DMS53 treated with DMSO at 0.1 percent for 48 hours (cell line): ENCODE measurements around the gene LAMA2.
A peak's percentile ranks its signal among the peaks of the same experiment; 100 is the strongest.

Experiments used
- DNase-seq: peaks from one replicate; lab custom pipeline; 2025; ENCODE audit not compliant: unreplicated experiment; lab: John Stamatoyannopoulos, UW

LAMA2 gene

DNA sequence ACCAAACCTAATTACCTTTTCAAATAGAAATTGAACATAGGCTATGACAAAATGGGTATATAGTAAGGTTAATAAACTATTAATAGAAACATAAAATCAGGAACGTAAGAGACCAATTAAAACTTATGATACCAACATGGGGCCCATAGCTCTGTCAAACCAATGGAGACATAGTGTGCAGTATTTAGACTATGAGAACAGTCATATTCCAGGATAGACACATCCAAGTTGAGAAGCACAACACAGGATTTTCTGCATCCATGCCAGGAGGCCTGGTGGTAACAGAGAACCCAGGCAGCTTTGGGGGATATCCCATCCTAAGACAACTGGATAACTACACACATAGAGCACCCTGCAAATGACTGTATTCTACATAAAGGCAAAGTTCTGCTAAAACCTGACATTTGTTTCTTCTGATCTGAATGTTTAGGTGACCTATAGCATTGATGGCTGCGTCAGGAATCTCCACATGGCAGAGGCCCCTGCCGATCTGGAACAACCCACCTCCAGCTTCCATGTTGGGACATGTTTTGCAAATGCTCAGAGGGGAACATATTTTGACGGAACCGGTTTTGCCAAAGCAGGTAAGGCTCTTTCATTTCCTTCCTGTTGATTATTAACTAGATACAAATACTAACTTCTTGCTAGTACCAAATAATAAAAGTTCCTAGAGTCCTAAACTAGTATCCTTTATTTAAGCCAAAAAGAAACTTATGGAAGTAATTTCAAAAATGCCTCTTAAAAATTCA lies 624.3 kb downstream of the LAMA2 start:
- DNase-seq = peak; percentile 32

DNA sequence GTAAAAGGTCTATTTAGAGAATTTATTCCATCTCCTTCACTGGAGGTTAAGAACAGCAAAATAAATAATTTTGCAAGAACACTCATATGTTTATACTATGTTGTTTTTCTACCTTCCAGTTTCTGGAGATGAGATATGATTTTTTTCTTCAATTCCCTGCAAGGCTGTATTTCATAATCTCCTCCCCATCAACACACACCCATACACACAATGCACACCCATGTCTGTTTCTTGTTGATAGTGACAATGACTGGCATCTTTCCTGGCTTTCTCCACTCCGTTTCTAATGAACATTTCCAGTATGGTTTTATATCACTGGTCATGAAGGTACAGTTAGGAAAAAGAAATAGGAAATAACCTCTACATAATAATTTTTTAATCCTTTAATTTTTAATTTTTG lies 624.9 kb downstream of the LAMA2 start:
- DNase-seq = no peak

DNA sequence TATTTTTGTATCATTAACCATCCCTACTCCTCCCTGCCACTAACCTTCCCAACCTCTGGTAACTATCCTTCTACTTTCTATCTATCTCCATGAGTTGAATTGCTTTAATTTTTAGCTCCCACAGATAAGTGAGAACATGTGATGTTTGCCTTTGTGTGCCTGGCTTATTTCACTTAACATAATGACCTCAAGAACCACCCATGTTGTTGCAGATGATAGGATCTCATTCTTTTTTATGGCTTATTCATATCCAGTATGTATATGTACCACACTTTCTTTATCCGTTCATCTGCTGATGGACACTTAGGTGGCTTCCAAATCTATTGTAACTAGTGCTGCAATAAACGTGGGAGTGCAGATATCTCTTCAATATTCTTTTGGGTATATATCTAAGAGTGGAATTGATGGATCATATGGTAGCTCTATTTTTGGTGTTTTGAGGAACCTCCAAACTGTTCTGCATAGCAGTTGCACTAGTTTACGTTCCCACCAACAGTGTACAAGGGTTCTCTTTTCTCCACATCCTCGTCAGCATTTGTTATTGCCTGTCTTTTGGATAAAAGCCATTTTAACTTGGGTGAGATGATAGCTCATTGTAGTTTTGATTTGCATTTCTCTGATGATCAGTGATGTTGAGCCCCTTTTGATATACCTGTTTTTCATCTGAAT lies 625.7 kb downstream of the LAMA2 start:
- no peak for DNase-seq

DNA sequence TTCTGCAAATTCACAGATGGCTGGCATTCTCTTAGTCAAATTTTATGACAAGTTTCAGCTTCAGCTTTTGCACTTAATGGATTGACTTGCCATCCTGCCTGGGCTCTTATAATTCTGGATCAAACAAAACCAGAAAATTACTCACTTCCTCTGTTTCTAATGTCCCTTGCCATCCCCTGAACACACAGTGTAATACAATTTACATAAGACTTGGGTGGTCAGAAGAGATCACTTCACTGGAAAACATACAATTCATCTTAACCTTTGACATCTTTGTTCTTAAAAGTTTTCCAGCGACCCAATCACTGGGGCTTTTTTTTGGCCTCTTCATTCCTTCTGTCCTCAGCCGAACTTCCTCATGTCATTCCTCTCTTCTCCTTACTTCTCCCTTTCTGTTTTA lies 628.0 kb downstream of the LAMA2 start:
- DNase-seq = no peak

DNA sequence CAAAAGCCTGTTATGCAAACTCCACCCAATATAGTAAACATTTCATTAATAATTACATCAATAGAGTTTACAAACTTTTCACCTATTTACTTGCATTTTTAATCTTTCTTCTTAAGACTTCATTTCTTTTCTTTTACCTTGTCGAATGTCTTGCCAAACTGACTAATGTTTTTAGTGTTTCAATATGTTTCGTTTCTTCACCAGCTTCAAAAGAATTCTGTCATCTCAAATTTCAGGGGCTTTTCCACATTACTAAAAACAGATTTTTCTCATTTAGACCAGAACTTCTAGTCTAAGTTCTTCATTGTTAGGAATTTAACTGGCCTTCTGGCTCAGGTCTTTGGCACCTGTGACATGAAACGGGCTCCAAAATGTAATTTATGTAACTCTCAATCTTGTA lies 630.5 kb downstream of the LAMA2 start:
- no peak for DNase-seq

DNA sequence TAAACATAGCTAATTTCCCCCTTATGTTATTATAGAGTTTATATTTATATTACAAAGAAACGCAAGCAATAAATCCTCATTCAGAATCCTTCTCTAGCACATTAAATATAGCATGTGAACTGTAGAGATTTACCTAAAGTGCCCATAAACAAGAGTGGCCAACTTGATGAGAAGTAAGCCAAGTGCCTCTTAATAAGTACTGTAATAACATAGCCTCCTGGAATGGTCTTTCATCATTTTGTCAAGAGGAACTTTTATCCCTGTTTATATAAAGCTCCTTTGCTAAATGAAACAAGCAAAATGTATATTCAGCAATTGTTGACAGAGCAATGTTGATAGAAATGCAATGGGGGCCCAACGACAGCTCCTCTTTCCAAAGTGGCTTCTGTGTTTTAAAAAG lies 632.1 kb downstream of the LAMA2 start:
- no peak for DNase-seq

DNA sequence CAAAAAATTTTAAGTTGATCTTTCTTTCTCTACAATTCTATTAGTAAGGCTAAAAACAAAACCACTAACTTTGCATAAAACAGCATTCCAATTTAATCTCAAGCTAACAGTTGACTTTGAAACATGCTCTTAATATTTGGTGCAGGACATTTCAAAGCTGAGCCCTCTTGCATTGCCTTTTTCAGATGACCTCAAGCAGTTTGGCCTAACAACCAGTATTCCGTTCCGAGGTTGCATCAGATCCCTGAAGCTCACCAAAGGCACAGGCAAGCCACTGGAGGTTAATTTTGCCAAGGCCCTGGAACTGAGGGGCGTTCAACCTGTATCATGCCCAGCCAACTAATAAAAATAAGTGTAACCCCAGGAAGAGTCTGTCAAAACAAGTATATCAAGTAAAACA lies 633.1 kb downstream of the LAMA2 start:
- DNase-seq = no peak

DNA sequence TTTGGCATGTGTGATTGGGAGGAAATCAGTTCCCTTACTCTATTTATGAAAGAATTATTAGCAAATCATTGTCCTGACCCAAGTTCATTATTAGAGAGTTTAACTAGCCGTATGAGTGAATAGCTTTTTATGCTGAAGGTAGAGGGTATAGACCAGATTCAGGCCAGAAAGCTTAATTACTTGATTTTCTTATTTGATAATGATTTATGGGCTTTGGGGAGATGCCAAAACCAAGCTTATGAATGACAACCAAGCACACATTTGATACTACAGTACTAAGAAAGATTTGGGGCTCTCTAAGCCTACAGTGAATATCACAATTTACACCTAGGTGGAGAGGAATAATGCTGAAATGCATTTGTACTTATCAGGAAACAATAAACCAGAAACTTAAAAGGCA lies 633.8 kb downstream of the LAMA2 start:
- DNase-seq = no peak

DNA sequence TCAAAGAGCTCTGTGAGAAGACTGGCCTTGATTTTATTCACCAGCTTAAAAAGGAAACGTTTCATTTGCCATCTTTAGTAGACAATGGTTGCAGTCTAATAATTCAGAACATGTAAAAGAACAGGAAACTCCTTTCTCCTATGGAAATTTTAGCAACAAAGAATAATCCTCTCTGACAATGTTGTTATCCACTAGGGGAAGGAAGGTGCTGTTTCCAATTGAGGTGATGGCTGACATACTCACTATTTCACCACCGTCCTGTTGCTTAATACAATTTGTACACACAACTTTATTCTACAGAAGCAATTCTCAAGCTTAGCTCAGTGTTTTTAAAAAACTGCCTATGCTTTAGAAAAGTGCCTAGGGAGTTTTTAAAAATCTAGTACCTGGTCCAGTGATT lies 634.4 kb downstream of the LAMA2 start:
- no peak for DNase-seq

DNA sequence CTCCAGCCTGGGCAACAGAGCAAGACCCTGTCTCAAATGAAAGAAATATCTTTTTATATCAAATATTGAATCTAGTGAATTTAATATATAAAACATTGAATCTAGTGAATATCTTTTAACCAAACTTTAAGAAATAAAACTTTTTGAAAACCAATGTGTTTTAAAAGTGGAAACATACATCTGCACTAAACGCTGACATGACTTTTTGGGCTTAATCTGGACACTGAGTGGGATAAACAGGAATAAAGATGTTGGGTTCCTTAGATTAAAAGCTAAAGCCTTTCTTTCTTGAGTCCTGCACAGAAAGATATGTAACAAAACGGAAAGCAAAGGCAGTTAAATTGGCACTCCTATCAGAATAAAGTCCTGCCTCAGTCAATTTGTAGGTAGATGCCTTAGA lies 636.8 kb downstream of the LAMA2 start:
- DNase-seq = no peak

DNA sequence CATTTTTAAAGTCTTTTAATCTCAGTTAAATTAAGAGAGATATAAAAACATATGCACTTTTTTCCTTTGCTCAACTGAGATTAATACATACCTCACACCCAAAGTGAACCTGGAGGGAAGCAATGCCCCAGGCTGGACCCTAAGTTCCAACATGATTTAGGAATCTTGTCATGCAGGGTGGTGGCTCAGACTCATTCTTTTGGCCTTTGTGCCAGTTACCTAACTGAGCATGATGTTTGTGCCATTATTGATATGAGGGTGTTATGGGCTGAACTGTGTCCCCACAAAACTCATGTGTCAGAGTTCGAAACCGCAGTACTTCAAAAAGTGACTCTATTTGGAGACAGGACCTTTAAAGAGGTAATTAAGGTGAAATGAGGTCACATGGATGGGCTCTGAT lies 639.0 kb downstream of the LAMA2 start:
- DNase-seq = no peak

DNA sequence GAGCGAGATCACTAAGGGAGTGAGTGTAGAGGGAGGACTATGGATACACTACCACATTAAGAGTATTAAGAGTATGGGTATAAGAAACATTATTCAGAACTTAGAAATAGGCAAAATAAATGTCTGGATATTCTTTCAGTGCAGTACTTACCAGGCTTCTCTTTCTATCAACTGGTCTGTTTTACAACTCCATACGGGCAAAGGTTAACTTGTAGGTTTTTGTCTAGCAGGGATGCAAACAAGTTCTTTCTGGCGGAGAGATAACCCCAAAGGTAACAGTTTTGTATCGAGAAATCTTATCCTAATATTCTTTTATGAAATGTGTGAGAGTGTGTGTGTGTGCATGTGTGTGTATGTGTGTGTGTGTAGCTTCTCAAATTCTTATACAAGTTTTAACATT lies 640.9 kb downstream of the LAMA2 start:
- DNase-seq = no peak

DNA sequence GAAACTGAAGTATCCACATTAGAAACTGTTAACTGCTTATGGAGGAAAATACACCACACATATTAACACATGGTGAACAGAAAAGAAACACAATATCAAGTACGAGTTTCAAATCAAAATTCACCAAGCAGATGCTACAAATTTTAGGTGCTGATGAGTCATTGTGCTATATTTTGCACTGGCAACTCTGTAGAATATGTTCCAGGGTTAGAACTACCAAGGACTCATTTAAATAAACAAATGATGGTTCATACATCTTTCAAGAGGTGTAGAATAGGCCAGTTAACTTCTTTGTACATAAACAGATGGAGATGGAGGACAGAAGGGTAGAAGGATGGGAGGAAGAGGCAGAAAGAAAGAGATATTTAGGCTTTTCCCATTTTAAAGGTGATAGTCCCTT lies 642.1 kb downstream of the LAMA2 start:
- DNase-seq = no peak

DNA sequence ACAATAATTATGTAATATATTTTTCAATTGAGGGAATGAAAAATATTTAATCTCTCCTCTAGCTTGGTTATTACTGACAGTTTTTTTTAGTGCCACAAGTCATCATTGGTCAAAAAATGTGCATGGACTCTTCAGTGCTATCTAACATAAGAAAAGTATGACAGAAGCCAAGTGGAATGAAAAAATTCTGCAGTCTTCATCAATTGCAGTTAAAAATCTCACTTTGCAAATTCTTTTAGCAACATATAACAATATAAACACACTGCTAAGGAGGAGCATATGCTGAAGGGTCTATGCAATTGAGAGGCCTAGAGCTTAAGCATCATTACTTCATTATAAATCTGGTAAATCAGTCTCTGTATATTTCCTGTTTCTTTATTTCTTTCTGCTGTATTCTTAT lies 652.0 kb downstream of the LAMA2 start:
- no peak for DNase-seq

DNA sequence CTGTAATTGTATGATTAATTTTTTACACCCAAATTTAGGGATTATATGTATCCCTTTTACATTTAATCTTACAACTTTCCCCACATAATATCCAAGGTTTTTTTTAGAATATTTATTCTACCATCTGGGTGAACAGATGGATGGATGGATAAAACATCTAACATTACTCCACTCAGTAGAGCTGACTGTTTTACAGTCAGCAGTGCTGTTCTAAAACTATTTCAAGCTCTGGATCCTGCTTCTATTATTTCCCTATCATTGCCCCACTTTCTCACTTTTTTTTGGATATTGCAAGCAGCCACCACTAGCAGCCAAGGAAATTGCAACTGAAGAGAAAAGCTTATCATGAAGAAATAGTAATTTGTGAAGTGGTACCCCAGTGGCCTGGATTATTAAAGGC lies 653.3 kb downstream of the LAMA2 start:
- DNase-seq = no peak

DNA sequence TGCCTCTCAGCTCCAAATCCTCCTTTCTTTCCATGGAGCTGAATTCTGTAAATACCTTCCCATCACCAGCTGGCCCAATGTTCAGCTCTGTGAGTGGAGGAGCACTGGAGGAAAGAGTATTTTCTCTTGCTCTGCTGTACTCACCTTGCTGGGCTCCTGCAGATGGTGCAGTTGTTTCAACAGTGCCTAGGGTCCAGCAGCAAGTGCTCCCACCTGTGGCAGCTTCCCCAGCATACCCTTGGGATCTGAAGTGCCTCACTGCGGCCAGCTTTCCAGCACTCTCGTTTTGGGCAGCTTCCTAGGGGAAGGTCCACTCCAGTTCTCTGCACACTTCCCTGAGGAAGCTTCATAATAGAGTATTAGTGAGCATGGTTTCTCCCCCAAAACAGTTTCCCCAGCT lies 656.1 kb downstream of the LAMA2 start:
- DNase-seq = no peak

DNA sequence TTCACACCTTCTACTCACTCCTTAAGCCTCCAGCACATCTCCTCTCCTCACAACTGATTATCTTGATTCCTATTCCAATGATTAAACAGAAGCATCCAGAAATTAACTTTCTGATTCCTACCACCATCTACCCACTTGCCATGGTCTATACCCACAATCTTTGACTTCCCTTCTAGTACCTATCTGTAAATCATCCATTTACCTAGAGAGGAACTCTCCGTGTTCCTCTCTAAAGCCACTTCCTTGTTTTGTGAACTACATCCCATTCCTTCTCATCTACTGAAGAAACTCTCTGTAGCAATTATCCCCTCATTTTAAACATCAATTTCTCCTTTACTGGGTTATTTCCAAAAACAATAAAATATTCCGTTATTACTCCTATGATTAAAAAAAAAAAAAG lies 659.8 kb downstream of the LAMA2 start:
- DNase-seq = no peak

DNA sequence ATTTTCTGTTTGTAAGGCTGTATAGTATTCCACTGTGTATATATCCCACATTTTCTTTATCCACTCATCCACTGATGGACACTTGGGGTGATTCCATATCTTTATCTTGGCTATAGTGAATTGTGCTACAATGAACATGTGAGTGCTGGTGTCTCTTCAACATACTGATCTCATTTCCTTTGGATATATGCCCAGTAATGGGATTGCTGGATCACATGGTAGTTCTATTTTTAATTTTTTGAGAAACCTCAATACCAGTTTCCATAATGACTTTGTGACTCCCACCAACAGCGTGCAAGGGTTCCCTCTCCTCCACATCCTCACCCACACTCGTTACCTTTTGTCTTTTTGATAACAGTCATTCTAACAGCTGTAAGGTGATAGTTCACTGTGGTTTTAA lies 661.0 kb downstream of the LAMA2 start:
- DNase-seq = no peak

DNA sequence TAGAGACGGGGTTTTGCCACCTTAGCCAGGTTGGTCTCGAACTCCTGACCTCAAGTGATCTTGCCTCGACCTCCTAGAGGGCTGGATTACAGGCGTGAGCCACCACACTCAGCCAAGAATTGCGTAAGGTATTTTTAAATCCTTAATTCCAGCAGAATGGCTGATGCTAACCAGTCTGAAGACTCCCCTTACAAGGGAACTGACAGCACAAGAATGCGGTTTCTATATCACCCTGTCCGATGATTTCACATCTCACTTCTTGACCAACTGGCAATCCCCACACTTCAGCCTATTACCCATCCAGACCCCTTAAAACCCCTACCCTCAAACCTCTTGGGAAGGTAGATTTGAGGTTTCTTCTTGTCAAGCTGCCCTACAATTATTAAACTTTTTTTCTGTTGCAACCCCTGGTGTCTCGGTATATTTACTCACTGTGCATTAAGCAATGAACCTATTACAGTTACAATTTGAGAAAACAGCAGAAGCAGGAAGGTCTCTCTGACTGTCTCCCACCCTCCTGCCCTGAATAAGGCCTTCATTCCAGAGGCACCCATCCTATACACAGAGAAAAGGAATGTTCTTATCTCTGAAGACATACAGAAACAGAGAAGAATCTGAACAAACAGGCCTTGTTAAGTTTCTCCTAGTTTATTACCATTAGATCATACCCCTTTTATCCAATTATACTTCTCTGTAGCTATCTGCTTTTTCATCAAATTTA lies 662.1 kb downstream of the LAMA2 start:
- no peak for DNase-seq

DNA sequence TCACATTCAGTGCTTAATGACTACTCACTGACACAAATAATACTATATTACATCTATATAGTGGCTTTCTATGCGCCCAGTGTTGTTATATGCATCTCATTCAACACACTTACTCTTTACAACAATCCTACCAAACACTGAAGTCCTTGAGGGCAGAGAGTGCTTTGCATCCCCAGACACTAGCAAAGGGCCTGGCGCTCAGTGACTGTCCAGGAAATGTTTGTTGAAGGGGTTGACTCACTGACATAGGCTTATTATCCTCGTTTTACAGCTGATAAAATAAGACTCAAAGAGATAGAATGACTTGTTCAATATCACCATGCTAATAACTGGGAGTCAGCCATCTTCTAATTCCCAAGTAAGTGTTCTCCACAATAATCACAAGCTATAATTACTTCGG lies 663.8 kb downstream of the LAMA2 start:
- DNase-seq = no peak

DNA sequence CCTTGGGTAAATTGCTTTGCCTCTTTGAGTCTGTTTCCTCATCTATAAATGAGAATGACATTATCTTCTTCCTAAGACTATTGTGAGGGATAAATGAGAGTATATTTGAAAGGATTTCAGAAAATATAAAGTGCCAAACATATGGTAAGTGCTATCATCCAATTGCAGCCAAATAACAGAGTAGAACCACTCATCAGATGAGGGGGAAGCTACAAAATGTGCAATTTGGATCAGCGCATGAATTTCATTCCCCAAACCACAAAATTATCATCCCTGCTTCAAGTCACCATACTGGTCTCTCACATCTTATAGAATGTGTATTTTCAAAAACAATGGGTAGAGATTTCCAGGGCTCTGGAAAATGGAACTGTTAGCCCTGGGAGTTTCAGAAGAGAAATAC lies 668.5 kb downstream of the LAMA2 start:
- no peak for DNase-seq

DNA sequence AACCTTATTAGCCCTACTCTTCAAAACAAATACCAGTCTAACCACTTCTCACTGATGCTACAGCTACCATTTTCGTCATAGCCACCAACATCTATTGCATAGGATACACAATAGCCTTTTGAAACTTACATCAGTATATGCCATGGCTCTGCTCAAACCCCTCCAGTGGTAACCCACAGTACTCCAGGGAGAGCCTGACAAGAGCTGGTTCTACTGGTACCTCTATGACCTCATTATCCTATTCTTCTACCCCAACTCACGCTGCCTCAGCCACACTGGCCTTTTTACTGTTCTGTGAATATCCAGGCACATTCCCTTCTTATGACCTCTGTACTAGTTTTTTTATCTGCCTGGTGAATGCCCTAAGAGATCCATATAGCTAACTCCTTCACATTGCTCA lies 669.5 kb downstream of the LAMA2 start:
- no peak for DNase-seq
